Left ventricle myocardium inferior (tissue), 1 donor: ENCODE results near the gene SLC7A8. TPM values are rescaled to one million over a fixed set of nuclear protein-coding genes. Genes with fewer than 3 reads are reported as not detected.

Source experiments
- DNase-seq: peaks from one replicate; pipeline ENCODE4 v3.0.0-alpha.2; 2020
- H3K27ac ChIP-seq: fragments of 200-600 bp; replicated peaks from 2 replicates; pipeline ENCODE4 v1.8.0; 2021
- H3K27me3 ChIP-seq: fragments of 200-600 bp; 2 replicates; pipeline ENCODE4 v1.8.0; 2021; ENCODE audit warnings: low read depth
- H3K36me3 ChIP-seq: fragments of 200-600 bp; 2 replicates; pipeline ENCODE4 v1.8.0; 2021
- H3K4me1 ChIP-seq: fragments of 200-600 bp; 2 replicates; pipeline ENCODE4 v1.8.0; 2021
- H3K4me3 ChIP-seq: fragments of 200-600 bp; 2 replicates; pipeline ENCODE4 v1.8.0; 2021; ENCODE audit warnings: mild to moderate bottlenecking, moderate library complexity
- H3K9me3 ChIP-seq: fragments of 200-600 bp; replicated peaks from 2 replicates; pipeline ENCODE4 v1.8.0; 2021
- intact Hi-C: fragments of 100-400 bp; cut with micrococcal nuclease; formaldehyde crosslinking; loops from one replicate; pipeline ENCODE4 v1.11.0; 2022
- total RNA-seq: library from RNA; stranded (reverse); fragmentation: NEBNext Ultra II Directional; extraction: Animal tissue kit (Norgen Biotek cat#: 25700); gene quantifications from one replicate; pipeline ENCODE4 v1.2.1, GENCODE V29; 2021
- TF ChIP-seq, protein P1 (sequence below): fragments of 200-600 bp; IDR thresholded peaks from 2 replicates; pipeline ENCODE4 v1.8.0; 2021; ENCODE audit warnings: antibody characterized with exemption, mild to moderate bottlenecking, borderline replicate concordance
- donor health status: DM: no; HTN: yes; CAD: no; lungs with severe emphysema.

Gene SLC7A8
- total RNA-seq, 1 donor from 2014 or later = 10.6 TPM

GRCh38 chr14:23169622-23170021 is 13.8 kb downstream of the SLC7A8 start:
- H3K4me3 ChIP-seq = no peak overlapping the region
- no peak overlapping the region for H3K27ac ChIP-seq
- TF ChIP-seq, protein P1, sequence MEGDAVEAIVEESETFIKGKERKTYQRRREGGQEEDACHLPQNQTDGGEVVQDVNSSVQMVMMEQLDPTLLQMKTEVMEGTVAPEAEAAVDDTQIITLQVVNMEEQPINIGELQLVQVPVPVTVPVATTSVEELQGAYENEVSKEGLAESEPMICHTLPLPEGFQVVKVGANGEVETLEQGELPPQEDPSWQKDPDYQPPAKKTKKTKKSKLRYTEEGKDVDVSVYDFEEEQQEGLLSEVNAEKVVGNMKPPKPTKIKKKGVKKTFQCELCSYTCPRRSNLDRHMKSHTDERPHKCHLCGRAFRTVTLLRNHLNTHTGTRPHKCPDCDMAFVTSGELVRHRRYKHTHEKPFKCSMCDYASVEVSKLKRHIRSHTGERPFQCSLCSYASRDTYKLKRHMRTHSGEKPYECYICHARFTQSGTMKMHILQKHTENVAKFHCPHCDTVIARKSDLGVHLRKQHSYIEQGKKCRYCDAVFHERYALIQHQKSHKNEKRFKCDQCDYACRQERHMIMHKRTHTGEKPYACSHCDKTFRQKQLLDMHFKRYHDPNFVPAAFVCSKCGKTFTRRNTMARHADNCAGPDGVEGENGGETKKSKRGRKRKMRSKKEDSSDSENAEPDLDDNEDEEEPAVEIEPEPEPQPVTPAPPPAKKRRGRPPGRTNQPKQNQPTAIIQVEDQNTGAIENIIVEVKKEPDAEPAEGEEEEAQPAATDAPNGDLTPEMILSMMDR = no peak
- peaks cover 23% of the 10 kb centered on the region for H3K4me1 ChIP-seq
- no peaks in the 10 kb centered on the region for H3K27me3 ChIP-seq
- intact Hi-C loops = no loop called here
- H3K36me3 ChIP-seq = no peaks in the 10 kb centered on the region
- DNase-seq = no peak
- H3K9me3 ChIP-seq = no peaks in the 10 kb centered on the region

GRCh38 chr14:23168246-23168645 is 15.2 kb downstream of the SLC7A8 start:
- Histone ChIP-seq H3K36me3 (no peaks in the 10 kb centered on the region), H3K27ac (peak overlapping the region; percentile 22), H3K4me1 (peaks cover 16% of the 10 kb centered on the region), H3K9me3 (no peaks in the 10 kb centered on the region), H3K27me3 (no peaks in the 10 kb centered on the region), H3K4me3 (no peak overlapping the region)
- no peak for DNase-seq
- intact Hi-C loops = no loop called here
- TF ChIP-seq, protein P1 = no peak

GRCh38 chr14:23167116-23167847 is 16.2 kb downstream of the SLC7A8 start:
- Histone ChIP-seq H3K27me3 (no peaks in the 10 kb centered on the region), H3K36me3 (no peaks in the 10 kb centered on the region), H3K27ac (no peak overlapping the region), H3K4me1 (peaks cover 16% of the 10 kb centered on the region), H3K9me3 (no peaks in the 10 kb centered on the region), H3K4me3 (no peak overlapping the region)
- TF ChIP-seq, protein P1 = no peak
- intact Hi-C loops = no loop called here
- no peak for DNase-seq

DNA sequence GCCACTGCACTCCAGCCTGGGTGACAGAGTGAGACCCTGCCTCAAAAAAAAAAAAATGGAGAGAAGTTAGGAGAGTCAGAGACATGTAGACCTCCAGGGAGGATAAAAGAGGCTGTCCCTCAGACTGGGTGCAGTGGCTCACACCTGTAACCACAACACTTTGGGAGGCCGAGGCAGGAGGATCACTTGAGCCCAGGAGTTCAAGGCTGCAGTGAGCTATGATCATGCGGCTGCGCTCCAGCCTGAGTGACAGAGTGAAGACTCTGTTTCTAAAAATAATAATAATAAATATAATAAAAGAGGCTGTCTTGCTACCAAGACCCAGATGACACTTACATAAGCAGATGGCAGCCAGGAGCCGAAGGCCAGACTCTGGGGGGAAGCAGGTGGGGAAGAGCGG is 18.5 kb downstream of the SLC7A8 start:
- Histone ChIP-seq H3K36me3 (no peaks in the 10 kb centered on the region), H3K4me1 (peaks cover 29% of the 10 kb centered on the region), H3K9me3 (no peaks in the 10 kb centered on the region), H3K27me3 (no peaks in the 10 kb centered on the region), H3K27ac (no peak overlapping the region), H3K4me3 (no peak overlapping the region)
- no peak for DNase-seq
- intact Hi-C loops = no loop called here
- TF ChIP-seq, protein P1 = no peak

DNA sequence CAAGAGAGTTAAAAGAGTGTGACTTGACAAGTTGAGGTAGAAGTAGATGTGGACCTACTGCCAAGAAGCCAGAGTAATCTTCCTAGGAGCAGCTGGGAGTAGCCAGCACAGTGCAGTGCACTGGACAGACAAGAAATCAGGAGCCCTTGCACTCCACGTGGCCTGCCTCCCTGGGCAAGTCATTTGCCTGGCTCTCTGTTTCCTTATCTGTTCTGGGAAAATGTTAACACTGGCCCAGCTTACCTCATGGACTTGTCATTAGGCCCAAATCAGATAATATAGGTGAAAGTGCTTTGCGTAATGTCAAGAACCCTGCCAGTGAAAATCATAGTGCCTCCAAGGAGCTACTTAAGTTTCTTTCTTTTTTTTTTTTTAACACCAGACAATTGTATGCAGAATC is 19.2 kb downstream of the SLC7A8 start:
- Histone ChIP-seq H3K27ac (no peak overlapping the region), H3K9me3 (no peaks in the 10 kb centered on the region), H3K36me3 (no peaks in the 10 kb centered on the region), H3K4me3 (no peak overlapping the region), H3K4me1 (peaks cover 30% of the 10 kb centered on the region), H3K27me3 (no peaks in the 10 kb centered on the region)
- TF ChIP-seq, protein P1 = no peak
- DNase-seq = no peak
- intact Hi-C loops = no loop called here
